OCI-LY1 (cell line): ENCODE data around the gene SH3PXD2A.

ENCODE experiments used
- H2AFZ ChIP-seq: fragments of 200-600 bp; sonication (generic), shearing (Covaris generic); 2 replicates; pipeline ENCODE4 v1.6.0; 2014; ENCODE audit warnings: antibody characterized with exemption, mild to moderate bottlenecking, low read length
- H3F3A ChIP-seq: fragments of 200-600 bp; sonication (generic), shearing (Covaris generic); 2 replicates; pipeline ENCODE4 v1.6.0; 2014; ENCODE audit warnings: mild to moderate bottlenecking, antibody characterized with exemption, low read length, moderate library complexity; ENCODE audit not compliant: insufficient read depth
- H3K27ac ChIP-seq: fragments of 200-600 bp; sonication (generic); 2 replicates; pipeline ENCODE4 v1.5.1; 2014; ENCODE audit warnings: low read length, mixed run types, mild to moderate bottlenecking, low read depth; ENCODE audit not compliant: poor library complexity, severe bottlenecking
- H3K27me3 ChIP-seq: fragments of 200-600 bp; sonication (generic); 2 replicates; pipeline ENCODE4 v1.6.0; 2014; ENCODE audit warnings: antibody characterized with exemption, mild to moderate bottlenecking, low read length, moderate library complexity; ENCODE audit not compliant: insufficient read depth
- H3K36me3 ChIP-seq: fragments of 200-600 bp; sonication (generic); 2 replicates; pipeline ENCODE4 v1.6.1; 2014; ENCODE audit warnings: mild to moderate bottlenecking, antibody characterized with exemption, low read length, moderate library complexity, mixed read lengths; ENCODE audit not compliant: insufficient read depth
- H3K4me1 ChIP-seq: fragments of 200-600 bp; sonication (generic); 2 replicates; pipeline ENCODE4 v1.5.1; 2014; ENCODE audit warnings: mild to moderate bottlenecking, low read length, moderate library complexity; ENCODE audit not compliant: insufficient read depth, severe bottlenecking
- H3K4me2 ChIP-seq: fragments of 200-600 bp; sonication (generic), shearing (Covaris generic); 2 replicates; pipeline ENCODE4 v1.6.1; 2014; ENCODE audit warnings: low read length
- H3K4me3 ChIP-seq: fragments of 200-600 bp; sonication (generic); 2 replicates; pipeline ENCODE4 v1.5.1; 2014; ENCODE audit warnings: low read length, low read depth, mild to moderate bottlenecking, mixed read lengths; ENCODE audit not compliant: poor library complexity, severe bottlenecking
- H3K79me2 ChIP-seq: fragments of 200-600 bp; shearing (Covaris generic); 2 replicates; pipeline ENCODE4 v1.6.1; 2016; ENCODE audit warnings: mixed run types, low read length, mixed read lengths; ENCODE audit not compliant: insufficient read depth
- H3K9ac ChIP-seq: fragments of 200-600 bp; sonication (generic), shearing (Covaris generic); 2 replicates; pipeline ENCODE4 v1.6.1; 2014; ENCODE audit warnings: mild to moderate bottlenecking, low read length, mixed read lengths
- H3K9me2 ChIP-seq: fragments of 200-600 bp; sonication (generic), shearing (Covaris generic); 2 replicates; pipeline ENCODE4 v1.6.1; 2014; ENCODE audit warnings: low read depth, mild to moderate bottlenecking, low read length, mixed read lengths
- H3K9me3 ChIP-seq: fragments of 200-600 bp; shearing (Covaris generic); 2 replicates; pipeline ENCODE4 v1.6.1; 2014; ENCODE audit warnings: low read length, mixed read lengths
- H4K20me1 ChIP-seq: fragments of 200-600 bp; sonication (generic), shearing (Covaris generic); 2 replicates; pipeline ENCODE4 v1.6.0; 2016; ENCODE audit warnings: mild to moderate bottlenecking, low read length; ENCODE audit not compliant: insufficient read depth
- CTCF ChIP-seq: fragments of 200-600 bp; sonication (generic), shearing (Covaris generic); IDR thresholded peaks from 2 replicates; pipeline ENCODE4 v1.5.1; 2017; ENCODE audit warnings: mild to moderate bottlenecking, antibody characterized with exemption, low read length, moderate library complexity, mixed read lengths
- EZH2 ChIP-seq: fragments of 200-600 bp; sonication (generic), shearing (Covaris generic); IDR thresholded peaks from 2 replicates; pipeline ENCODE4 v1.8.0; 2017; ENCODE audit warnings: borderline replicate concordance, mixed run types, mild to moderate bottlenecking, antibody characterized with exemption, low read length, moderate library complexity, mixed read lengths

Gene SH3PXD2A

GRCh38 chr10:103558911-103559310, 296.5 kb downstream of the SH3PXD2A start:
- H3K27ac ChIP-seq = no peak overlapping the region
- no peaks in the 10 kb centered on the region for H4K20me1 ChIP-seq
- H3K9me3 ChIP-seq = no peaks in the 10 kb centered on the region
- H3K4me2 ChIP-seq = no peak overlapping the region
- H3K79me2 ChIP-seq = no peaks in the 10 kb centered on the region
- H3K9ac ChIP-seq = no peak overlapping the region
- 0 out of 2 replicates have a peak, but pooled peaks cover 3% of the 10 kb centered on the region for H3K27me3 ChIP-seq
- no peak for TF ChIP-seq EZH2
- TF ChIP-seq CTCF = no peak
- H3K36me3 ChIP-seq = no peaks in the 10 kb centered on the region
- H2AFZ ChIP-seq = no peak overlapping the region
- H3F3A ChIP-seq = no peaks in the 10 kb centered on the region
- no peaks in the 10 kb centered on the region for H3K9me2 ChIP-seq
- H3K4me3 ChIP-seq = no peak overlapping the region
- H3K4me1 ChIP-seq = no peaks in the 10 kb centered on the region

GRCh38 chr10:103557455-103557854, 297.9 kb downstream of the SH3PXD2A start:
- no peak overlapping the region for H3K4me2 ChIP-seq
- no peaks in the 10 kb centered on the region for H3K9me3 ChIP-seq
- no peak overlapping the region for H3K27ac ChIP-seq
- no peak overlapping the region for H2AFZ ChIP-seq
- no peaks in the 10 kb centered on the region for H3K79me2 ChIP-seq
- 0 out of 2 replicates have a peak, but pooled peaks cover 7% of the 10 kb centered on the region for H3K27me3 ChIP-seq
- H4K20me1 ChIP-seq = no peaks in the 10 kb centered on the region
- no peak overlapping the region for H3K9ac ChIP-seq
- H3K9me2 ChIP-seq = no peaks in the 10 kb centered on the region
- H3K36me3 ChIP-seq = no peaks in the 10 kb centered on the region
- no peaks in the 10 kb centered on the region for H3F3A ChIP-seq
- H3K4me3 ChIP-seq = no peak overlapping the region
- H3K4me1 ChIP-seq = no peaks in the 10 kb centered on the region
- TF ChIP-seq CTCF = no peak
- no peak for TF ChIP-seq EZH2

- 0 out of 2 replicates have a peak, but pooled peaks cover 7% of the 10 kb centered on the region for H3K27me3 ChIP-seq
- H4K20me1 ChIP-seq = no peaks in the 10 kb centered on the region
- H3K4me3 ChIP-seq = no peak overlapping the region
- TF ChIP-seq EZH2 (no peak), CTCF (no peak)
- no peaks in the 10 kb centered on the region for H3K9me2 ChIP-seq
- H3K9ac ChIP-seq = no peak overlapping the region
- no peaks in the 10 kb centered on the region for H3K79me2 ChIP-seq
- H3K27ac ChIP-seq = no peak overlapping the region
- H3K36me3 ChIP-seq = no peaks in the 10 kb centered on the region
- H3K9me3 ChIP-seq = no peaks in the 10 kb centered on the region
- H3K4me1 ChIP-seq = no peaks in the 10 kb centered on the region
- H2AFZ ChIP-seq = no peak overlapping the region
- no peaks in the 10 kb centered on the region for H3F3A ChIP-seq
- no peak overlapping the region for H3K4me2 ChIP-seq
These were observed 298.9 kb downstream of the SH3PXD2A start for GRCh38 chr10:103556383-103557007.
